Fibroblast of the aortic adventitia (primary cell): ENCODE results near the gene SPHK1. TPM values are rescaled to one million over a fixed set of nuclear protein-coding genes. Genes with fewer than 3 reads are reported as not detected.

ENCODE experiments used
- DNase-seq: peaks from one replicate; pipeline ENCODE4 v3.0.0-alpha.2; 2010; ENCODE audit warnings: low read depth
- H3K4me3 ChIP-seq: 2 replicates; pipeline ENCODE4 v1.5.1; 2011; ENCODE audit warnings: low read depth, mild to moderate bottlenecking, control low read depth, low read length, moderate library complexity
- CTCF ChIP-seq: IDR thresholded peaks from 2 replicates; pipeline ENCODE4 v1.5.1; 2011; ENCODE audit warnings: mild to moderate bottlenecking, low read length, control low read depth, inconsistent platforms; ENCODE audit not compliant: insufficient read depth
- small RNA-seq: library from RNA; depleted of rRNA; stranded (forward); fragments of <200 nt; gene quantifications from one replicate; pipeline ENCODE3, GENCODE V24; 2012
- total RNA-seq: library from RNA; depleted of rRNA; stranded (reverse); fragments of >200 nt; gene quantifications from 2 replicates; pipeline ENCODE4 v1.2.3, GENCODE V29; 2012; ENCODE audit warnings: low replicate concordance

Gene SPHK1
- total RNA-seq, 1 donor: 31.7 TPM

GRCh38 chr17:76432712-76433336 is 48.4 kb downstream of the SPHK1 start:
- no peak overlapping the region for H3K4me3 ChIP-seq
- peak; percentile 57 for TF ChIP-seq CTCF
- DNase-seq: no peak

DNA sequence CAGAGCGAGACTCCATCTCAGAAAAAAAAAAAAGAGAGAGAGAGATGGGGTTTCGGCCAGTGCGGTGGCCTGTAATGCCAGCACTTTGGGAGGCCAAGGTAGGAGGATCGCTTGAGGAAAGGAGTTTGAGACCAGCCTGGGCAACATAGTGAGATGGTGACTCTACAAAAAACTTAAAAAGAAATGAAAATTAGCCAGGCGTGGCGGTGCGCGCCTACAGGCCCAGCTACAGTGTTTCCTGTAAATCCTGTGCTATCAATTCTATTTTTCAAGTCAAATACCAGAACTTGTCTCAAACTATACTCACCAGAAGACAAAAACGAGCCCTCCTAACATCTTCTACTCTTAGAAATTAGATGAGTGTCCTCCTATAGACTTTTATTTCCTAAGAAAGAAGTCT is 49.3 kb downstream of the SPHK1 start:
- no peak overlapping the region for H3K4me3 ChIP-seq
- no peak for DNase-seq
- no peak for TF ChIP-seq CTCF

- no peak for TF ChIP-seq CTCF
- DNase-seq: no peak
Measured at GRCh38 chr17:76434870-76435269, 50.5 kb downstream of the SPHK1 start.

DNA sequence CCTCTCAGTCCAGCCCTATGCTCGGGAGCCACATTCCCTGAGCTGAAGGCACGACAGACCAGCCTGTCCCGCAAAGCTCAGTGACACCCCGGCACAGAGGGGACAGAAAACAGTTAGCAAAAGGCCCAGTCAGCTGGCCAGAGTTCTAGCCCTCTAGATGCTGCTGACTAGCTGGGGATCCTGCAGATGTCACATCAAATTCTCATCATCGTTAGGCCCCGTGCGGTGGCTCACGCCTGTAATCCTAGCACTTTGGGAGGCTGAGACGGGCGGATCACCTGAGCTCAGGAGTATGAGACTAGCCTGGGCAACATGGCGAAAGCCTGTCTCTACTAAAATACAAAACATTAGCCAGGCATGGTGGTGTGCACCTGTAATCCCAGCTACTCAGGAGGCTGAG is 51.3 kb downstream of the SPHK1 start:
- TF ChIP-seq CTCF: no peak
- H3K4me3 ChIP-seq: no peak overlapping the region
- DNase-seq: no peak

More at GRCh38 chr17:76434870-76435269, 50.5 kb downstream of the SPHK1 start:
- no peak overlapping the region for H3K4me3 ChIP-seq

Small RNA genes lying within 50 kb of the gene (small RNA-seq; reads per million reads assigned to genes)
- gene RNU6-24P: not detected

Other genes with a start within 250 kb of the SPHK1 start
- gene FOXJ1, start 243.4 kb upstream of the SPHK1 start, total RNA-seq: not detected in 2 replicates
- 0.08 and 0.18 TPM in 2 replicates for gene RNF157, start 144.1 kb upstream of the SPHK1 start, total RNA-seq
- gene UBALD2, start 119.3 kb upstream of the SPHK1 start, total RNA-seq: 1.9 and 3.7 TPM in 2 replicates
- 1.8 and 2.2 TPM in 2 replicates for gene QRICH2, start 76.3 kb upstream of the SPHK1 start, total RNA-seq
- gene PRPSAP1, start 30.7 kb upstream of the SPHK1 start, total RNA-seq: 48.1 and 57.9 TPM in 2 replicates
- 13.2 and 16.3 TPM in 2 replicates for gene UBE2O, start 68.5 kb downstream of the SPHK1 start, total RNA-seq
- not detected in 2 replicates for gene AANAT, start 83.0 kb downstream of the SPHK1 start, total RNA-seq
- 1.4 and 2.6 TPM in 2 replicates for gene RHBDF2, start 116.8 kb downstream of the SPHK1 start, total RNA-seq
- 25.9 and 35.2 TPM in 2 replicates for gene CYGB, start 153.1 kb downstream of the SPHK1 start, total RNA-seq
- 4.2 and 9.4 TPM in 2 replicates for gene PRCD, start 155.4 kb downstream of the SPHK1 start, total RNA-seq
- gene ST6GALNAC2, start 201.3 kb downstream of the SPHK1 start, total RNA-seq: 0.63 TPM in 1 of 2 replicates, not detected in the other